Coronary artery (tissue), 2 donors: Measurements from ENCODE around the gene TESMIN.

Source experiments
- DNase-seq: peaks from one replicate; pipeline ENCODE4 v3.0.0-alpha.2; 2017; ENCODE audit warnings: low spot score
- H3K27ac ChIP-seq, 2 donors: fragments of 200-600 bp; sonication (generic); one replicate each; pipeline ENCODE4 v1.5.1; 2016 to 2019
- H3K4me3 ChIP-seq: fragments of 200-600 bp; sonication (generic); 2 replicates; pipeline ENCODE4 v1.5.1; 2016; ENCODE audit warnings: mild to moderate bottlenecking, moderate library complexity
- CTCF ChIP-seq: fragments of 200-600 bp; sonication (generic); IDR thresholded peaks from one replicate; pipeline ENCODE4 v1.5.1; 2019; ENCODE audit warnings: antibody characterized with exemption

Gene TESMIN

GRCh38 chr11:68762481-68762880 lies 11.2 kb upstream of the TESMIN start:
- no peak for DNase-seq
- no peak overlapping the region for H3K27ac ChIP-seq
- TF ChIP-seq CTCF, result no peak
- no peak overlapping the region for H3K4me3 ChIP-seq

GRCh38 chr11:68761801-68762200 lies 10.5 kb upstream of the TESMIN start:
- Histone ChIP-seq H3K4me3 (no peak overlapping the region), H3K27ac (no peak overlapping the region)
- TF ChIP-seq CTCF, result no peak
- DNase-seq, result no peak

GRCh38 chr11:68759991-68760390 lies 8.7 kb upstream of the TESMIN start:
- DNase-seq, result no peak
- Histone ChIP-seq H3K4me3 (no peak overlapping the region), H3K27ac (no peak overlapping the region)
- no peak for TF ChIP-seq CTCF

- no peak for DNase-seq
Observed at GRCh38 chr11:68757711-68758110, 6.4 kb upstream of the TESMIN start.

GRCh38 chr11:68756171-68756766 lies 4.9 kb upstream of the TESMIN start:
- no peak for TF ChIP-seq CTCF
- no peak overlapping the region for H3K4me3 ChIP-seq
- DNase-seq, result no peak
- H3K27ac ChIP-seq, result no peak overlapping the region

More at GRCh38 chr11:68757711-68758110, 6.4 kb upstream of the TESMIN start:
- no peak overlapping the region for H3K4me3 ChIP-seq
- TF ChIP-seq CTCF, result no peak
- H3K27ac ChIP-seq, result no peak overlapping the region

GRCh38 chr11:68753300-68753699 lies 2.0 kb upstream of the TESMIN start:
- no peak overlapping the region for H3K27ac ChIP-seq
- no peak for DNase-seq
- H3K4me3 ChIP-seq, result no peak overlapping the region
- TF ChIP-seq CTCF, result no peak

GRCh38 chr11:68751004-68751325 lies 355 bp downstream of the TESMIN start:
- Histone ChIP-seq H3K4me3 (peak overlapping the region; percentile 71), H3K27ac (no peak overlapping the region)
- TF ChIP-seq CTCF, result no peak
- DNase-seq, result no peak
